Right lobe of liver (tissue), 6 donors: ENCODE measurements around the gene MAP3K19. TPM values are rescaled to one million over a fixed set of nuclear protein-coding genes. Genes with fewer than 3 reads are reported as not detected.

Experiments
- ATAC-seq, 4 donors: fragments of 200-7000 bp; cut with Tn5 transposase; one replicate each; pipeline ENCODE4 v1.9.1; 2020; ENCODE audit warnings: mild to moderate bottlenecking in 4 of 4, moderate library complexity in 4 of 4
- DNase-seq, 3 donors: peaks; one replicate each; pipeline ENCODE4 v3.0.0-alpha.2; 2020
- H3K27ac ChIP-seq, 3 donors: fragments of 200-600 bp; one replicate each; pipeline ENCODE4 v1.8.0; 2022
- H3K27me3 ChIP-seq, 2 donors: fragments of 200-600 bp; one replicate each; pipeline ENCODE4 v1.8.0; 2022
- H3K36me3 ChIP-seq, 4 donors: fragments of 200-600 bp; sonication (generic) in 1 of 4; one replicate each; pipeline versions ENCODE4 v1.5.1 to v1.8.0; 2017 to 2022; ENCODE audit warnings: control low read depth in 1 of 4
- H3K4me1 ChIP-seq, 4 donors: fragments of 200-600 bp; sonication (generic) in 1 of 4; one replicate each; pipeline versions ENCODE4 v1.5.1 to v1.8.0; 2017 to 2022; ENCODE audit warnings: control low read depth in 1 of 4
- H3K4me3 ChIP-seq, 3 donors: fragments of 200-600 bp; one replicate each; pipeline ENCODE4 v1.8.0; 2022
- H3K9me3 ChIP-seq, 4 donors: fragments of 200-600 bp; sonication (generic) in 1 of 4; one replicate each; pipeline versions ENCODE4 v1.5.1 to v1.8.0; 2017 to 2022; ENCODE audit warnings: control low read depth in 1 of 4
- CTCF ChIP-seq, 4 donors: fragments of 200-600 bp in 3 of 4; fragments of 450-650 bp in 1 of 4; IDR thresholded peaks; one replicate each; pipeline versions ENCODE4 v1.5.1 to v1.8.0; 2016 to 2022; ENCODE audit warnings: antibody characterized with exemption in 4 of 4, mild to moderate bottlenecking in 2 of 4
- POLR2A ChIP-seq: fragments of 450-650 bp; IDR thresholded peaks from one replicate; pipeline ENCODE4 v1.6.1; 2017; ENCODE audit warnings: antibody characterized with exemption, mild to moderate bottlenecking
- WGBS: methylation state at CpG from one replicate; pipeline ENCODE4 v1.1.6; 2018; ENCODE audit warnings: low coverage, low lambda C conversion rate; ENCODE audit not compliant: insufficient coverage; ENCODE audit errors: missing lambda C conversion rate; 5-methylcytosine and 5-hydroxymethylcytosine counted together
- intact Hi-C, 2 donors: fragments of 100-400 bp; cut with DNase I; formaldehyde crosslinking; loops; one replicate each; pipeline versions ENCODE4 v1.11.2 to v1.14.1; 2022
- total RNA-seq, 6 experiments: library from RNA; depleted of rRNA in 2 of 6; stranded (reverse); fragments of >200 nt in 2 of 6; fragmentation: NEBNext Ultra II Directional in 3 of 6; extraction: Animal tissue kit (Norgen Biotek cat#: 25700) in 3 of 6; gene quantifications; one replicate each; pipeline versions ENCODE4 v1.1.0 to v1.2.4, GENCODE V29; 2016 to 2023
- donor health status: DM: no; HTN: yes; CAD: no.
- donor health status: DM: no; HTN: no; CAD: no.
- donor health status: DM: no; HTN: no; CAD: no.
- donor health status: DM: no; HTN: yes; CAD: no.
- donor health status: DM: no; HTN: yes; CAD: no.

The MAP3K19 gene
- total RNA-seq, 6 experiments from 2014 or later: not detected

GRCh38 chr2:135030826-135031225 is 16.4 kb downstream of the MAP3K19 start:
- WGBS: no CpG with 5 or more reads among the region's 1 CpG
- no peak for DNase-seq
- Histone ChIP-seq H3K9me3 (no peaks in the 10 kb centered on the region), H3K27me3 (no peaks in the 10 kb centered on the region), H3K4me3 (no peak overlapping the region), H3K27ac (no peak overlapping the region), H3K4me1 (no peaks in the 10 kb centered on the region), H3K36me3 (no peaks in the 10 kb centered on the region)
- TF ChIP-seq POLR2A: no peak
- no peak for TF ChIP-seq CTCF (IDR thresholded peaks at IDR 0.05)
- ATAC-seq: no peak
- intact Hi-C loops: no loop called here

GRCh38 chr2:135029481-135030134 is 17.6 kb downstream of the MAP3K19 start:
- Histone ChIP-seq H3K27me3 (no peaks in the 10 kb centered on the region), H3K4me3 (no peak overlapping the region), H3K27ac (no peak overlapping the region), H3K4me1 (no peaks in the 10 kb centered on the region), H3K36me3 (no peaks in the 10 kb centered on the region), H3K9me3 (no peaks in the 10 kb centered on the region)
- intact Hi-C loops: no loop called here
- TF ChIP-seq CTCF (IDR thresholded peaks at IDR 0.05): no peak
- TF ChIP-seq POLR2A: no peak
- ATAC-seq (no peak), DNase-seq (no peak)
- 50% methylated on average over 2 of the region's 2 CpGs for WGBS

GRCh38 chr2:135023886-135024485 is 23.3 kb downstream of the MAP3K19 start:
- no peak for ATAC-seq
- Histone ChIP-seq H3K27me3 (no peaks in the 10 kb centered on the region), H3K4me1 (no peaks in the 10 kb centered on the region), H3K4me3 (no peak overlapping the region), H3K27ac (no peak overlapping the region), H3K9me3 (no peaks in the 10 kb centered on the region), H3K36me3 (no peaks in the 10 kb centered on the region)
- intact Hi-C loops: no loop called here
- 77% methylated on average over 5 of the region's 5 CpGs for WGBS
- no peak for DNase-seq
- no peak for TF ChIP-seq CTCF (IDR thresholded peaks at IDR 0.05)

GRCh38 chr2:135022952-135023880 is 24.0 kb downstream of the MAP3K19 start:
- WGBS: 64% methylated on average over 10 of the region's 10 CpGs
- no peak for TF ChIP-seq CTCF (IDR thresholded peaks at IDR 0.05)
- TF ChIP-seq POLR2A: no peak
- DNase-seq (no peak), ATAC-seq (no peak)
- no peak overlapping the region for H3K4me3 ChIP-seq
- no peak overlapping the region for H3K27ac ChIP-seq
- H3K9me3 ChIP-seq: no peaks in the 10 kb centered on the region
- H3K36me3 ChIP-seq: no peaks in the 10 kb centered on the region
- intact Hi-C loops: no loop called here
- no peaks in the 10 kb centered on the region for H3K27me3 ChIP-seq
- no peaks in the 10 kb centered on the region for H3K4me1 ChIP-seq
